ENCODE measurements around the gene TMEM183A. TPM values are rescaled to one million over a fixed set of nuclear protein-coding genes. Genes with fewer than 3 reads are reported as not detected.

TMEM183A gene
- total RNA-seq, 1 experiment from 2014 or later, result 104 TPM

GRCh38 chr1:203025686-203026030 is 18.5 kb downstream of the TMEM183A start:
- CTCF ChIA-PET, result interaction anchor here (0.6 to 2.0 kb wide), 14 partner anchors 13 to 833 kb away, joined by 3 to 8 read pairs (median 4); partner anchors contain the start of gene TMEM183A
- intact Hi-C loops (cut with micrococcal nuclease), result no loop called here
- peaks cover 41% of the 10 kb centered on the region for H3K36me3 Mint-ChIP-seq (ENCODE audit: insufficient read depth, unreplicated experiment)
- peaks cover 11% of the 10 kb centered on the region for H3K27me3 Mint-ChIP-seq (ENCODE audit: insufficient read depth, unreplicated experiment)
- BruUV-seq (replicated peaks), result TSS peak; percentile 92
- H3K9me3 Mint-ChIP-seq (ENCODE audit: unreplicated experiment), result no peaks in the 10 kb centered on the region
- H3K27ac Mint-ChIP-seq (ENCODE audit: low read depth, unreplicated experiment), result peak overlapping the region; percentile 63
- no peak for TF ChIP-seq CTCF (IDR thresholded peaks at IDR 0.05; ENCODE audit: unreplicated experiment)
- DNase-seq (ENCODE audit: unreplicated experiment), result no peak
- peaks cover 8% of the 10 kb centered on the region for H3K4me1 Mint-ChIP-seq (ENCODE audit: insufficient read depth, unreplicated experiment)
- POLR2A ChIA-PET, result interaction anchor here (0.5 to 3.0 kb wide), 8 partner anchors 8 to 239 kb away, joined by 3 to 51 read pairs (median 4); partner anchors contain the start of gene TMEM183A
- H3K4me3 Mint-ChIP-seq (ENCODE audit: unreplicated experiment), result peak overlapping the region; percentile 68

DNA sequence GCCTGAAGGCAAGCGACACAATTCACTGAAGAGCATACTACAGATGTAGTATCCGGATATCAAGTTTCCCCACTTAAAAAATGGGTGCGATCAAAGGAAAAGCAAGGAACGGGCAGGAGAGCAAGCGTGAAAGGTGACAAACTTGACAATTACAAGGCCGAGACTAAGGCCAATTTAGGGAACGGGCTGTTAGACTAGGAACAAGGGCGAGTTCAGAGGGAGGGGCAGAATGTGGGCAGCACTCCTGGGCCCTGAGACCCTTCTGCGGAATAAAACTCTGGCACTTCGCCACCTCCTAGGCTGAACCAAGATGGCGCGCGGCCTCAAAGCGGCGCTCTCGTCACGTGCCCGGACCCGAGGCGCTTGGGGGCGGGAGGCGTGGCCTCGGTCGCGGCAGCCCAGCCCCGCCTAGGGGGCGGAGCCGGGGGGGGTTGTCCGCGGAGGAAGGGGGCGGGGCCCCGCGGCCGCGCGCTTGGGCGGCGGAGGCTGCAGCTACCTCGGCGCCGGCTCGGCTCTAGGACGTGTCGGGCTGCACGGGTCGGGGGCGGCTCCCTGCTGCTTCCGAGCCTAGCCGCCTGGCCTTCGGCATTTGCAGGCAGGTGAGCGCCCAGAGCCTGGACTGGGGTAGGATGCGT is 19.0 kb downstream of the TMEM183A start, which contains the start of gene PPFIA4:
PPFIA4 (plus strand) TSS at position 461 of the 635 bp plus-strand sequence. CDS start 12,518 bp downstream, outside the sequence.
- TF ChIP-seq CTCF (IDR thresholded peaks at IDR 0.05; ENCODE audit: unreplicated experiment), result no peak
- peak; percentile 93 for DNase-seq (ENCODE audit: unreplicated experiment)
- CTCF ChIA-PET, result interaction anchor here (0.6 to 2.0 kb wide), 11 partner anchors 10 to 833 kb away, joined by 4 to 8 read pairs (median 4); partner anchors contain the start of gene TMEM183A
- POLR2A ChIA-PET, result interaction anchor here (0.7 to 3.0 kb wide), 4 partner anchors 9 to 449 kb away, joined by 3 to 51 read pairs (median 4); partner anchors contain the start of gene TMEM183A
- Mint-ChIP-seq H3K9me3 (ENCODE audit: unreplicated experiment) (no peaks in the 10 kb centered on the region), H3K4me3 (ENCODE audit: unreplicated experiment) (peak within 1 kb of the TSS; percentile 68), H3K36me3 (ENCODE audit: insufficient read depth, unreplicated experiment) (peaks cover 36% of the 10 kb centered on the region), H3K27ac (ENCODE audit: low read depth, unreplicated experiment) (peak within 1 kb of the TSS; percentile 63), H3K4me1 (ENCODE audit: insufficient read depth, unreplicated experiment) (peaks cover 8% of the 10 kb centered on the region), H3K27me3 (ENCODE audit: insufficient read depth, unreplicated experiment) (peaks cover 11% of the 10 kb centered on the region)
- intact Hi-C loops (cut with micrococcal nuclease), result no loop called here
- BruUV-seq (replicated peaks), result no TSS peak

DNA sequence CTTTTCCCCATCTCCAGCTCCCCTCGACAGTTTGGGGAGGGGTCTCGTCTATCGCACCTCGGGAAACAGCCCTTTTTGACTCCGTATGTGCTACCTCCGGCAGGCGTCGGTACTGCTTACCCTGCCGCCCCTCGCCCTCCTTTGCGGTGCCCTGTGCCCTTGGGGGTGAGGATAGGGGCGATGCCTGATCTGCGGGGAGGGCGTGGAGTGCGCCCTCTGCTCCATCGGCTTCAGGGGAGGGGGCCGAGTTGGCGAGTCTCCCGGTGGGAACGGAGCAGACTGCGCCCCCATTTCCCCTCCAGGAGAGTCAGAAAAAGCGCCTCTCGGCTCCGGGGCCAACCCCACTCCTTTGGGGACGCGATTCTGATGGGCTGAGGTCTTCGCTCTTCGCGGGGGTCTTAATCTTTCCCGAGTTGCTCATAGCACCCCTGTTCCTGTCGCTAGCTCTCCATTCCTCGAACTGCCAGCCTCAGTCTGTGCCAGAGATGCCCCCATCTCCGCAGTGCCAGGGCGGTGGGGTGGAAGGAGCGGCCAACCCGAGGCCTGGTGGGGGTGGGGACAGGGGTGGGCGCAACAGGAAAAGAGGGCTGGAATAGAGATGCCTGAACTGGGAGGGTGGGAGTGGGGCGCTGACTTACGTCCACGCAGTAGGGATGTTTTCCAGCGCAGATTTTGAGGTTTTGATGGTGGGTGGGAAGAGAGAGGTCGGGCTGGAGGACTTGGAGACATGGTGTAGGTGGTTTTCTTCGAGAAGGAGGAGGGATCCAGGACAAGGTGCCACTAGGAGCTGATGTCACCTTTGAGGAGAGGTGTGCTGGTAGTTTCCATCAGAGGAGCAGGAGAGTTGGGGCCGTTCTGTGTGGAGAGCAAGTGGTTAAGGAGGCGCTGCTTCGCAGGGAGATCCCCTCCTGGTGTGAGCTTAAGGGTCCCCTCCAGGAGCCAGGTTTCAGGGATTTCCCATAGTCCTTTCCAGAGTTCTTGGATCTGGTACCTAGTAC is 19.8 kb downstream of the TMEM183A start:
- no TSS peak for BruUV-seq (replicated peaks)
- H3K4me1 Mint-ChIP-seq (ENCODE audit: insufficient read depth, unreplicated experiment), result peaks cover 8% of the 10 kb centered on the region
- ChIA-PET CTCF (interaction anchor here (0.8 to 4.7 kb wide), 10 partner anchors 9 to 242 kb away, joined by 4 to 76 read pairs (median 6); no protein-coding TSS in a partner anchor), POLR2A (interaction anchor here (0.7 to 3.0 kb wide), 4 partner anchors 9 to 450 kb away, joined by 3 to 51 read pairs (median 4); partner anchors contain the start of gene TMEM183A)
- no peak for TF ChIP-seq CTCF (IDR thresholded peaks at IDR 0.05; ENCODE audit: unreplicated experiment)
- peaks cover 28% of the 10 kb centered on the region for H3K36me3 Mint-ChIP-seq (ENCODE audit: insufficient read depth, unreplicated experiment)
- H3K4me3 Mint-ChIP-seq (ENCODE audit: unreplicated experiment), result peak overlapping the region; percentile 68
- H3K9me3 Mint-ChIP-seq (ENCODE audit: unreplicated experiment), result no peaks in the 10 kb centered on the region
- no peak for DNase-seq (ENCODE audit: unreplicated experiment)
- H3K27me3 Mint-ChIP-seq (ENCODE audit: insufficient read depth, unreplicated experiment), result peaks cover 11% of the 10 kb centered on the region
- intact Hi-C loops (cut with micrococcal nuclease), result no loop called here
- no peak overlapping the region for H3K27ac Mint-ChIP-seq (ENCODE audit: low read depth, unreplicated experiment)

Data from MCF 10A (cell line).